K562 (cell line): Measurements from ENCODE around the gene ADAR. TPM values are rescaled to one million over a fixed set of nuclear protein-coding genes. Genes with fewer than 3 reads are reported as not detected.

Experiments used
- ATF1 ChIP-seq, 2 experiments: fragments of 450-650 bp in 1 of 2; IDR thresholded peaks; 2 replicates each; pipeline ENCODE4 v1.6.1; 2016; ENCODE audit warnings: missing compliant biosample characterization in 1 of 2, missing genetic modification characterization in 1 of 2
- BRD9 ChIP-seq: fragments of 450-650 bp; IDR thresholded peaks from 2 replicates; pipeline ENCODE4 v1.6.1; 2018; ENCODE audit warnings: low read depth; ENCODE audit not compliant: partially characterized antibody
- ELF1 ChIP-seq: fragments of 200-800 bp; sonication (Bioruptor generic); IDR thresholded peaks from 2 replicates; pipeline ENCODE4 v1.6.1; 2016; ENCODE audit warnings: missing genetic modification characterization, missing compliant biosample characterization
- EP400 ChIP-seq: fragments of 450-650 bp; IDR thresholded peaks from 2 replicates; pipeline ENCODE4 v1.6.1; 2017; ENCODE audit warnings: antibody characterized with exemption, mild to moderate bottlenecking, moderate library complexity
- HDAC2 ChIP-seq: fragments of 450-650 bp; IDR thresholded peaks from 2 replicates; pipeline ENCODE4 v1.6.1; 2016; ENCODE audit warnings: mild to moderate bottlenecking
- MLLT1 ChIP-seq, 2 experiments: fragments of 450-650 bp; IDR thresholded peaks; 2 replicates each; pipeline ENCODE4 v1.6.1; 2016
- MNT ChIP-seq, 2 experiments: fragments of 450-650 bp; conservative IDR thresholded peaks; 2 replicates each; pipeline ENCODE4 v1.6.1; 2017; ENCODE audit warnings: mild to moderate bottlenecking in 2 of 2, moderate library complexity in 2 of 2
- NR2C2 ChIP-seq, 2 experiments: fragments of 200-800 bp in 1 of 2; sonication (Bioruptor generic) in 1 of 2; sonication (generic) in 1 of 2; formaldehyde crosslinking in 1 of 2; IDR thresholded peaks; 2 replicates each; pipeline versions ENCODE4 v1.6.1 to v1.8.0; 2016 to 2022; ENCODE audit warnings: mild to moderate bottlenecking in 1 of 2, missing compliant biosample characterization in 1 of 2, missing genetic modification characterization in 1 of 2, missing genetic modification reagents in 1 of 2
- POLR2A ChIP-seq: fragments of 450-650 bp; conservative IDR thresholded peaks from 2 replicates; pipeline ENCODE4 v1.6.1; 2016
- polyA plus RNA-seq, 8 experiments: library from polyadenylated mRNA; depleted of rRNA in 4 of 8; stranded (reverse) in 5 of 8; unstranded in 3 of 8; fragments of >200 nt; fragmentation: Nextera tagmentation in 2 of 8; fragmentation: Illumina TruSeq in 1 of 8; extraction: Ambion mirVana in 2 of 8; extraction: Trizol in 1 of 8; gene quantifications; 2 replicates each; pipeline versions ENCODE4 v1.2.1 to v1.2.3, GENCODE V29; 2011 to 2014; ENCODE audit warnings: inconsistent platforms in 1 of 8, missing spikeins in 1 of 8
- total RNA-seq, 7 experiments: library from RNA; depleted of rRNA in 6 of 7; stranded (reverse); fragments of >200 nt in 6 of 7; fragmentation: Illumina TruSeq in 2 of 7; extraction: Trizol in 2 of 7; gene quantifications; 2 replicates each; pipeline versions ENCODE4 v1.2.1 to v1.2.3, GENCODE V29; 2011 to 2021; ENCODE audit warnings: low replicate concordance in 1 of 7
- TF ChIP-seq, protein P1 (sequence below): fragments of 450-650 bp; IDR thresholded peaks from 2 replicates; pipeline ENCODE4 v1.6.1; 2014; ENCODE audit warnings: low read depth, mild to moderate bottlenecking, moderate library complexity, borderline replicate concordance
- TF ChIP-seq, protein P2 (sequence below): fragments of 450-650 bp; IDR thresholded peaks from 2 replicates; pipeline ENCODE4 v1.6.1; 2017; ENCODE audit warnings: antibody characterized with exemption, mild to moderate bottlenecking
- TF ChIP-seq, protein P3 (sequence below), 2 experiments: fragments of 450-650 bp in 1 of 2; sonication (generic) in 1 of 2; formaldehyde crosslinking in 1 of 2; IDR thresholded peaks in 1 of 2; conservative IDR thresholded peaks in 1 of 2; 2 replicates each; pipeline versions ENCODE4 v1.6.1 to v1.8.1; 2016 to 2023; ENCODE audit warnings: mild to moderate bottlenecking in 2 of 2, moderate library complexity in 2 of 2, inconsistent platforms in 1 of 2, missing genetic modification reagents in 1 of 2

Gene ADAR
- total and polyA plus RNA-seq, 9 of the 15 experiments (the other 6 are each of a cell fraction or from before 2014, with no cell fraction given), result 30.1 to 123 (median 60.2) TPM

DNA sequence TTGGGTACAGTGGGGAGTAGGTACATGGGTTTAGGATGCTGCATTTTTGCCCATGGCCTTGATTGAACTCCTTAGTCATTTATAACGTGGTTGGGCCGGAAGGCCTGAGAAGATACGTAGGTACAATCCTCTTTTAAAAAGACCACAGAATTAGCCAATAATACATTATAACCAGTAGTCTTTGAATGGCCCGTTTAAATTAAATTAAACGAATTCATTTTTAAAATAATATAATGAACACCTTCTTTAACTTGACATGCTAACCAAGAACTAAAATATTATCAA lies 20.1 kb upstream of the ADAR start (continued):
- TF ChIP-seq MLLT1 (IDR thresholded peaks at IDR 0.05) (peak in 1 of 2 experiments; percentile 70; a peak in 1 of 4 replicates), ELF1 (tag) (0 out of 2 replicates have a peak, but pooled peaks have one; percentile 3), MNT (conservative IDR thresholded peaks at IDR 0.05) (peak in 1 of 2 experiments; percentile 39; a peak in 1 of 4 replicates), ATF1 (CRISPR knock-in tag; IDR thresholded peaks at IDR 0.05) (no peak), ATF1 (tag; IDR thresholded peaks at IDR 0.05) (no peak; the same call in 1 of the 2 replicates), EP400 (peak; percentile 71; the same call in 1 of the 2 replicates), BRD9 (peak; percentile 39), NR2C2 (CRISPR knock-in tag; IDR thresholded peaks at IDR 0.05) (no peak), NR2C2 (tag; IDR thresholded peaks at IDR 0.05) (0 out of 2 replicates have a peak, but pooled peaks have one; percentile 19), HDAC2 (peak; percentile 55; the same call in 1 of the 2 replicates), POLR2A (no peak)
- TF ChIP-seq, protein P1, sequence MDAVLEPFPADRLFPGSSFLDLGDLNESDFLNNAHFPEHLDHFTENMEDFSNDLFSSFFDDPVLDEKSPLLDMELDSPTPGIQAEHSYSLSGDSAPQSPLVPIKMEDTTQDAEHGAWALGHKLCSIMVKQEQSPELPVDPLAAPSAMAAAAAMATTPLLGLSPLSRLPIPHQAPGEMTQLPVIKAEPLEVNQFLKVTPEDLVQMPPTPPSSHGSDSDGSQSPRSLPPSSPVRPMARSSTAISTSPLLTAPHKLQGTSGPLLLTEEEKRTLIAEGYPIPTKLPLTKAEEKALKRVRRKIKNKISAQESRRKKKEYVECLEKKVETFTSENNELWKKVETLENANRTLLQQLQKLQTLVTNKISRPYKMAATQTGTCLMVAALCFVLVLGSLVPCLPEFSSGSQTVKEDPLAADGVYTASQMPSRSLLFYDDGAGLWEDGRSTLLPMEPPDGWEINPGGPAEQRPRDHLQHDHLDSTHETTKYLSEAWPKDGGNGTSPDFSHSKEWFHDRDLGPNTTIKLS, result peak; percentile 6; the same call in 1 of the 2 replicates
- TF ChIP-seq, protein P2, sequence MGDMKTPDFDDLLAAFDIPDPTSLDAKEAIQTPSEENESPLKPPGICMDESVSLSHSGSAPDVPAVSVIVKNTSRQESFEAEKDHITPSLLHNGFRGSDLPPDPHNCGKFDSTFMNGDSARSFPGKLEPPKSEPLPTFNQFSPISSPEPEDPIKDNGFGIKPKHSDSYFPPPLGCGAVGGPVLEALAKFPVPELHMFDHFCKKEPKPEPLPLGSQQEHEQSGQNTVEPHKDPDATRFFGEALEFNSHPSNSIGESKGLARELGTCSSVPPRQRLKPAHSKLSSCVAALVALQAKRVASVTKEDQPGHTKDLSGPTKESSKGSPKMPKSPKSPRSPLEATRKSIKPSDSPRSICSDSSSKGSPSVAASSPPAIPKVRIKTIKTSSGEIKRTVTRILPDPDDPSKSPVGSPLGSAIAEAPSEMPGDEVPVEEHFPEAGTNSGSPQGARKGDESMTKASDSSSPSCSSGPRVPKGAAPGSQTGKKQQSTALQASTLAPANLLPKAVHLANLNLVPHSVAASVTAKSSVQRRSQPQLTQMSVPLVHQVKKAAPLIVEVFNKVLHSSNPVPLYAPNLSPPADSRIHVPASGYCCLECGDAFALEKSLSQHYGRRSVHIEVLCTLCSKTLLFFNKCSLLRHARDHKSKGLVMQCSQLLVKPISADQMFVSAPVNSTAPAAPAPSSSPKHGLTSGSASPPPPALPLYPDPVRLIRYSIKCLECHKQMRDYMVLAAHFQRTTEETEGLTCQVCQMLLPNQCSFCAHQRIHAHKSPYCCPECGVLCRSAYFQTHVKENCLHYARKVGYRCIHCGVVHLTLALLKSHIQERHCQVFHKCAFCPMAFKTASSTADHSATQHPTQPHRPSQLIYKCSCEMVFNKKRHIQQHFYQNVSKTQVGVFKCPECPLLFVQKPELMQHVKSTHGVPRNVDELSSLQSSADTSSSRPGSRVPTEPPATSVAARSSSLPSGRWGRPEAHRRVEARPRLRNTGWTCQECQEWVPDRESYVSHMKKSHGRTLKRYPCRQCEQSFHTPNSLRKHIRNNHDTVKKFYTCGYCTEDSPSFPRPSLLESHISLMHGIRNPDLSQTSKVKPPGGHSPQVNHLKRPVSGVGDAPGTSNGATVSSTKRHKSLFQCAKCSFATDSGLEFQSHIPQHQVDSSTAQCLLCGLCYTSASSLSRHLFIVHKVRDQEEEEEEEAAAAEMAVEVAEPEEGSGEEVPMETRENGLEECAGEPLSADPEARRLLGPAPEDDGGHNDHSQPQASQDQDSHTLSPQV, result peak; percentile 54; the same call in 1 of the 2 replicates
- TF ChIP-seq, protein P3, sequence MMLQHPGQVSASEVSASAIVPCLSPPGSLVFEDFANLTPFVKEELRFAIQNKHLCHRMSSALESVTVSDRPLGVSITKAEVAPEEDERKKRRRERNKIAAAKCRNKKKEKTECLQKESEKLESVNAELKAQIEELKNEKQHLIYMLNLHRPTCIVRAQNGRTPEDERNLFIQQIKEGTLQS (IDR thresholded peaks at IDR 0.05), result 0 out of 2 replicates have a peak, but pooled peaks have one; percentile 8
- TF ChIP-seq, protein P3 (CRISPR knock-in tag; conservative IDR thresholded peaks at IDR 0.05), result no peak
